B cell (primary cell): ENCODE measurements around the gene COL4A6.

Experiments
- EZH2 ChIP-seq: IDR thresholded peaks from 2 replicates; pipeline ENCODE4 v1.6.1; 2012; ENCODE audit warnings: borderline replicate concordance, low read depth, mild to moderate bottlenecking, moderate library complexity, low read length; ENCODE audit not compliant: insufficient read depth, poor library complexity, severe bottlenecking
- TF ChIP-seq, protein P1 (sequence below): fragments of 200-600 bp; IDR thresholded peaks from one replicate; pipeline ENCODE4 v1.8.0; 2022; ENCODE audit warnings: antibody characterized with exemption, mild to moderate bottlenecking

DNA sequence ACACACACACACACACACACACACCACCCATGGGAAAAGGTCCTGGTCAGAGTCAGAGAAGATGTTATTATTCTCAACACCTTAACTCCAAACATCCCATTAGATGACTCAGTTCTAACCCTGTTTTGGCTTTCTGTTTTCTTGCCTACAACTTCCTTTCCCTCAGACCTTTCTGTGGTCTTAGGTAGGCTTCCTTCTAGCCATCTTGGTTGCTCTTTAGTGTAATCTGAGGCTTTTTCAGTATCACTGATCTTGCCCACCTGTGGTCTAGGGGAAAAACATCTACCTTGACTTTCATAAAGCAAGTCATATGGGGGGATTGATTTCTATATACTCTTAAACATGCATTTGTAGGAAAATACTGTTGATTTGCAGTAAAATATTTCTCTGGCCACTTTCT is 289.7 kb downstream of the COL4A6 start:
- TF ChIP-seq, protein P1, sequence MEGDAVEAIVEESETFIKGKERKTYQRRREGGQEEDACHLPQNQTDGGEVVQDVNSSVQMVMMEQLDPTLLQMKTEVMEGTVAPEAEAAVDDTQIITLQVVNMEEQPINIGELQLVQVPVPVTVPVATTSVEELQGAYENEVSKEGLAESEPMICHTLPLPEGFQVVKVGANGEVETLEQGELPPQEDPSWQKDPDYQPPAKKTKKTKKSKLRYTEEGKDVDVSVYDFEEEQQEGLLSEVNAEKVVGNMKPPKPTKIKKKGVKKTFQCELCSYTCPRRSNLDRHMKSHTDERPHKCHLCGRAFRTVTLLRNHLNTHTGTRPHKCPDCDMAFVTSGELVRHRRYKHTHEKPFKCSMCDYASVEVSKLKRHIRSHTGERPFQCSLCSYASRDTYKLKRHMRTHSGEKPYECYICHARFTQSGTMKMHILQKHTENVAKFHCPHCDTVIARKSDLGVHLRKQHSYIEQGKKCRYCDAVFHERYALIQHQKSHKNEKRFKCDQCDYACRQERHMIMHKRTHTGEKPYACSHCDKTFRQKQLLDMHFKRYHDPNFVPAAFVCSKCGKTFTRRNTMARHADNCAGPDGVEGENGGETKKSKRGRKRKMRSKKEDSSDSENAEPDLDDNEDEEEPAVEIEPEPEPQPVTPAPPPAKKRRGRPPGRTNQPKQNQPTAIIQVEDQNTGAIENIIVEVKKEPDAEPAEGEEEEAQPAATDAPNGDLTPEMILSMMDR = no peak
- TF ChIP-seq EZH2 = no peak
